ENCODE data around the gene MMRN2. TPM values are rescaled to one million over a fixed set of nuclear protein-coding genes. Genes with fewer than 3 reads are reported as not detected.
A peak's percentile ranks its signal among the peaks of the same experiment; 100 is the strongest.

The MMRN2 gene
- total RNA-seq, 1 donor from 2014 or later, result 0.40 TPM

DNA sequence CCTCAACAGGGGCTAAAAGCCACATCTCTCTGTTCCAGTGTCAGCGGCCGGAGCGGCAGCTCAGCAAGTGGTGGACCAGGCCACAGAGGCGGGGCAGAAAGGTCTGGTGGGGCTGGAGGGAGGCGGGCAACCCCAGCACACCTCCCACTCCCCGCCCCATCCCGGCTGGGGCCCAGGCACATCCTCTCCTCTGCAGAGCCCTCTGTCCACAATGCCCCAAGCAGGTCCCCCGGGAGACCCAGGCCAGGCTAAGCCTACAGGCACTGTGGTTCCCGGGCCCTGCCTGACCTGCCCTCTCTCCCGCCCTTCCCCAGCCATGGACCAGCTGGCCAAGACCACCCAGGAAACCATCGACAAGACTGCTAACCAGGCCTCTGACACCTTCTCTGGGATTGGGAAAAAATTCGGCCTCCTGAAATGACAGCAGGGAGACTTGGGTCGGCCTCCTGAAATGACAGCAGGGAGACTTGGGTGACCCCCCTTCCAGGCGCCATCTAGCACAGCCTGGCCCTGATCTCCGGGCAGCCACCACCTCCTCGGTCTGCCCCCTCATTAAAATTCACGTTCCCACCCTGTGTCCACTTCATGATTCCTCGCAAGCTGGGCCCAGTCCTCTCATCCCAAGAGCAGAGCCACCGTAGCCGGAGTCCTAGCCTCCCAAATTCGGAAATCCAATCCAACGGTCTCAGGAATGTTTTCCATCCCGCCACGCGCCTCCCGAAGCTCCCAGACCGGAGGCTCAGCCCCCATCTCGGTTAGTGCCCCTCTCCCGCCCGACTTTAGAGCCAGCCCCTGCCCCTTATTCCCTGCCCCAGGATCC is 13.0 kb upstream of the MMRN2 start:
- no peaks in the 10 kb centered on the region for H3K36me3 Mint-ChIP-seq (ENCODE audit: low read depth)
- H3K4me3 Mint-ChIP-seq, result peak overlapping the region; percentile 90
- peaks cover 31% of the 10 kb centered on the region for H3K4me1 Mint-ChIP-seq
- H3K27ac Mint-ChIP-seq (ENCODE audit: unreplicated experiment), result peak overlapping the region; percentile 86
- H3K9me3 Mint-ChIP-seq, result no peaks in the 10 kb centered on the region
- H3K27me3 Mint-ChIP-seq (ENCODE audit: low read depth), result peaks cover 20% of the 10 kb centered on the region
- DNase-seq (ENCODE audit: low read depth, low spot score), result no peak
- TF ChIP-seq, protein P1, sequence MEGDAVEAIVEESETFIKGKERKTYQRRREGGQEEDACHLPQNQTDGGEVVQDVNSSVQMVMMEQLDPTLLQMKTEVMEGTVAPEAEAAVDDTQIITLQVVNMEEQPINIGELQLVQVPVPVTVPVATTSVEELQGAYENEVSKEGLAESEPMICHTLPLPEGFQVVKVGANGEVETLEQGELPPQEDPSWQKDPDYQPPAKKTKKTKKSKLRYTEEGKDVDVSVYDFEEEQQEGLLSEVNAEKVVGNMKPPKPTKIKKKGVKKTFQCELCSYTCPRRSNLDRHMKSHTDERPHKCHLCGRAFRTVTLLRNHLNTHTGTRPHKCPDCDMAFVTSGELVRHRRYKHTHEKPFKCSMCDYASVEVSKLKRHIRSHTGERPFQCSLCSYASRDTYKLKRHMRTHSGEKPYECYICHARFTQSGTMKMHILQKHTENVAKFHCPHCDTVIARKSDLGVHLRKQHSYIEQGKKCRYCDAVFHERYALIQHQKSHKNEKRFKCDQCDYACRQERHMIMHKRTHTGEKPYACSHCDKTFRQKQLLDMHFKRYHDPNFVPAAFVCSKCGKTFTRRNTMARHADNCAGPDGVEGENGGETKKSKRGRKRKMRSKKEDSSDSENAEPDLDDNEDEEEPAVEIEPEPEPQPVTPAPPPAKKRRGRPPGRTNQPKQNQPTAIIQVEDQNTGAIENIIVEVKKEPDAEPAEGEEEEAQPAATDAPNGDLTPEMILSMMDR (conservative IDR thresholded peaks at IDR 0.05), result no peak

DNA sequence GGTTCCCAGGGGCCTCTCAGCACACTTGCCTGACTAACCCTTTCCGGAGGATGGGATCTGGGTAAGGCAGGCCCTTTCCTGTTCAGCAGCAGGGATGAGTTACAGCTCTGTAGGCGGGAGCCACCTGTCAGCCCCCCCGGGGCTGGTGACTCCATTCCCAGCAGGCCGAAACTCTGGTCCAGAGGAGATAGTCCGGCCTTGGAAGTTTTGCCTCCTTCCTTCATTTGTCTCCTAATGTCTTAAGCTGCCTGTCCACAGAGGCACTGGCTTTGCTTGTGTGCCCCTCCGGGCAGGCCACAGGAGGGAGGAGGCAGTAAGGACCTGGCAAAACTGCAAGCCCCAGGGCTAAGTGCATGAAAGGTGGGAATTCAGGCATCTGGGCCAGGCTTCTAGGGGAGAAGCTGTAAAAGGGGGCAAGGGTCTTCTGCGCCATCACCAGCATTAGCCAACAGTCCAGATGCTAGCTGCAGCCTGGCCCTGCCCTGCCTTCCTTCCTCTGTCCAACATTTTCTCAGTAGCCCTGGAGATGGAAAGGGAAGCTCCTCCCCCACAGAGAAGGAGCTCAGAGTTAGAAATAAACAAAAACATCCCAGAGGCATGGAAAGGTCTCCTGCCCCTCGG is 12.1 kb upstream of the MMRN2 start:
- Mint-ChIP-seq H3K4me3 (peak overlapping the region; percentile 49), H3K36me3 (ENCODE audit: low read depth) (no peaks in the 10 kb centered on the region), H3K27me3 (ENCODE audit: low read depth) (peaks cover 20% of the 10 kb centered on the region), H3K27ac (ENCODE audit: unreplicated experiment) (no peak overlapping the region), H3K4me1 (peaks cover 34% of the 10 kb centered on the region), H3K9me3 (no peaks in the 10 kb centered on the region)
- DNase-seq (ENCODE audit: low read depth, low spot score), result no peak
- TF ChIP-seq, protein P1 (conservative IDR thresholded peaks at IDR 0.05), result no peak

DNA sequence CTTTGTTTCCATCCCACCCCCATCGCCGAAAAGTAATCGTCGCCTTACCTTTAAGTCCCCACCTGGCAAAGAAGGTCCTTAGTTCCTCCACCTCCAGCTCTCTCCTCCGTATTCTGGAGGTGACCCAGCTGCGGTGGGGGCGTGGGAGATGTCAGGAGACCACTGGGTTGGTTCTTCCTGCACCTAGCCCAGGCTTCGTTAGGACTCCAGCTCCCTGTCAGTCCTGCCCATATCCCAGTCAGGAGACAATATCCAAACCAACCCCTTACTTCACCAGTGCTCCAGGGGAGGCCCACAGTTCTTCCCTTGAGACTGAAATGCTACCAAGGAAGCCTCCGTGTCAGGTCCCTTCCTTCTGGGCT is 11.6 kb upstream of the MMRN2 start:
- Mint-ChIP-seq H3K4me3 (no peak overlapping the region), H3K4me1 (peaks cover 34% of the 10 kb centered on the region), H3K36me3 (ENCODE audit: low read depth) (no peaks in the 10 kb centered on the region), H3K9me3 (no peaks in the 10 kb centered on the region), H3K27ac (ENCODE audit: unreplicated experiment) (no peak overlapping the region), H3K27me3 (ENCODE audit: low read depth) (peaks cover 20% of the 10 kb centered on the region)
- TF ChIP-seq, protein P1 (conservative IDR thresholded peaks at IDR 0.05), result no peak
- no peak for DNase-seq (ENCODE audit: low read depth, low spot score)

DNA sequence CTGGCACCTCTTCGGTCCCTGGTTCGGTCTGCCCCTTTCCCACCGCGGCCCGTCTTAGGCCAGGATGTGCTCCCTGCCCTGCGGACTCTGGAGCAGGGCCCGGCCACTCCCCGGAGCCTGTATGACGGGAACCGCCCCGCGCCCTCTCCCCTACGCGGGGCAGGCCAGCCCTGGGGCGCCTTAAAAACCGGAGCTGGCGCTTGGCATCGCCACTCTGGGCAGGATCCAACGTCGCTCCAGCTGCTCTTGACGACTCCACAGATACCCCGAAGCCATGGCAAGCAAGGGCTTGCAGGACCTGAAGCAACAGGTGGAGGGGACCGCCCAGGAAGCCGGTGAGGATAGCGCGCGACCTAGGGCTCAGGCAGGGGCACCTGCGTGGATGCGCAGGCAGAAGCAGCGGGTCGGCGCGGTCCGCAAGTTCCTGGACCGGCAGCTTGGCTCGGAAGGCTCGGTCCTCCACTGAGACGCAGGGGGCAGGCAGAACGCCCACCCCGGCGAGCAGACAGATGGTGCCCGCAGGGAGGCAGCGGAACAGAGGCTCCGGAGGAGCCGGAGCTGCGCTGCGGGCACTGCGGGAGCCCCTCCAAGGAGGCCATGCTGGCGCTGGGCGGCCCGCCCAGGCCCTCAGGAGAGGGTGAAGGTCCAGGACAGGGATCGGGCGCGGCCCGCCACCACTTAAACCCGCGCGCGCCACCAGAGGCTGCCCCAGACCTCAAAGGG is 11.0 kb upstream of the MMRN2 start, which contains the start of gene ADIRF:
ADIRF (plus strand) TSS at position 212 of the 723 bp plus-strand sequence; CDS start at position 275, 63 bp downstream.
- TF ChIP-seq, protein P1 (conservative IDR thresholded peaks at IDR 0.05), result no peak
- Mint-ChIP-seq H3K4me1 (peaks cover 34% of the 10 kb centered on the region), H3K9me3 (no peaks in the 10 kb centered on the region), H3K27ac (ENCODE audit: unreplicated experiment) (no peak within 1 kb of the TSS), H3K36me3 (ENCODE audit: low read depth) (no peaks in the 10 kb centered on the region), H3K4me3 (no peak within 1 kb of the TSS), H3K27me3 (ENCODE audit: low read depth) (peaks cover 18% of the 10 kb centered on the region)
- no peak for DNase-seq (ENCODE audit: low read depth, low spot score)

DNA sequence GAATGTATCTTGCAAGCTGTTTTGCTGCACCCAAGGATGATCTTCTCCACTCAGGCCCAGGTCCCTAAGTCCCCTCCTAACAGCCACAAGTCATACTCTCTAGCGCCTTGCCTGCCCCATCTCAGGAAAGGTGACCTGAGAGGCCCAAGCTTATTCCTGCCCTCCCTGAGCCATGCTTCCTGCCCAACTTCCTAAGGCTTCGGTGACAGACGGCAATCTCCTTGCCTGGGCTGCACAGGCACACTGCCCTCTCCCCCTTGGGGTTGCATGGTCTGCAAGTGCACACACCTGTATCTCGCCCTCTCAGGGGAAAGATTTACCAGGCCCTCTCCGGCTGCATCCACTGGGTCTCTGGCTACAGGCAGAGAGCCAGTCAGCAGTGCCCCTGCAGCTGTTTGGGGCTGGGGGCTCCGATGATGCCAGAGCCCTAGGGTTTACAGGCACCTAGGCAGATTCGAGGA is 10.1 kb upstream of the MMRN2 start:
- Mint-ChIP-seq H3K27ac (ENCODE audit: unreplicated experiment) (no peak overlapping the region), H3K36me3 (ENCODE audit: low read depth) (no peaks in the 10 kb centered on the region), H3K4me3 (no peak overlapping the region), H3K9me3 (no peaks in the 10 kb centered on the region), H3K27me3 (ENCODE audit: low read depth) (peaks cover 11% of the 10 kb centered on the region), H3K4me1 (peaks cover 34% of the 10 kb centered on the region)
- no peak for DNase-seq (ENCODE audit: low read depth, low spot score)
- TF ChIP-seq, protein P1 (conservative IDR thresholded peaks at IDR 0.05), result no peak

Data from neural crest cell (in vitro differentiated cells).